SK-N-SH (cell line): ENCODE data around the gene CUEDC2. TPM values are rescaled to one million over a fixed set of nuclear protein-coding genes. Genes with fewer than 3 reads are reported as not detected.

Experiments
- CTCF ChIA-PET: fragments of 300-600, 350-600 bp; formaldehyde crosslinking; extraction: SDS; loops from one replicate; lab custom pipeline; 2021; lab: Yijun Ruan, JAX
- POLR2A ChIA-PET: fragments of 350-600 bp; sonication (Branson Sonifier 250); formaldehyde crosslinking; extraction: SDS; loops from one replicate; lab custom pipeline; 2020; ENCODE audit warnings: antibody characterized with exemption, inconsistent platforms; lab: Yijun Ruan, JAX
- DNase-seq: peaks from one replicate; pipeline ENCODE4 v3.0.0; 2012
- H2AFZ ChIP-seq: fragments of 200-600 bp; sonication (generic); 2 replicates; pipeline ENCODE4 v1.8.1; 2016; ENCODE audit warnings: antibody characterized with exemption, mild to moderate bottlenecking, low read depth
- H3F3A ChIP-seq: fragments of 200-600 bp; sonication (generic); replicated peaks from 2 replicates; pipeline ENCODE3; 2016; ENCODE audit warnings: antibody characterized with exemption, mild to moderate bottlenecking; ENCODE audit not compliant: insufficient read depth
- H3K27ac ChIP-seq, 2 experiments: fragments of 200-500 bp in 1 of 2; fragments of 200-600 bp in 1 of 2; sonication (Bioruptor generic) in 1 of 2; sonication (generic), shearing (Covaris generic) in 1 of 2; 2 replicates each; pipeline versions ENCODE4 v1.5.1 to v1.6.1; 2014 to 2016; ENCODE audit warnings: low read depth in 2 of 2, inconsistent platforms in 1 of 2, low read length in 1 of 2, mild to moderate bottlenecking in 1 of 2, mixed read lengths in 1 of 2
- H3K27me3 ChIP-seq: fragments of 200-600 bp; sonication (generic), shearing (Covaris generic); 2 replicates; pipeline ENCODE4 v1.6.1; 2016; ENCODE audit warnings: mixed run types; ENCODE audit not compliant: insufficient read depth
- H3K36me3 ChIP-seq, 2 experiments: fragments of 200-500 bp in 1 of 2; fragments of 200-600 bp in 1 of 2; sonication (Bioruptor generic) in 1 of 2; sonication (generic) in 1 of 2; replicated peaks in 1 of 2; 2 replicates each; pipeline versions ENCODE3 to v1.5.1; 2014 to 2016; ENCODE audit warnings: low read length in 1 of 2, mild to moderate bottlenecking in 1 of 2; ENCODE audit not compliant: insufficient read depth in 2 of 2, control insufficient read depth in 1 of 2
- H3K4me1 ChIP-seq, 2 experiments: fragments of 200-500 bp in 1 of 2; fragments of 200-600 bp in 1 of 2; sonication (Bioruptor generic) in 1 of 2; sonication (generic), shearing (Covaris generic) in 1 of 2; 2 replicates each; pipeline versions ENCODE4 v1.5.1 to v1.6.1; 2014 to 2016; ENCODE audit warnings: low read depth in 1 of 2, low read length in 1 of 2, mixed run types in 1 of 2; ENCODE audit not compliant: insufficient read depth in 2 of 2, control insufficient read depth in 1 of 2
- H3K4me2 ChIP-seq: fragments of 200-600 bp; sonication (generic), shearing (Covaris generic); 2 replicates; pipeline ENCODE4 v1.6.1; 2017; ENCODE audit warnings: mixed run types
- H3K4me3 ChIP-seq, 2 experiments: fragments of 200-500 bp in 1 of 2; fragments of 200-600 bp in 1 of 2; sonication (Bioruptor generic) in 1 of 2; sonication (generic), shearing (Covaris generic) in 1 of 2; 2 replicates each; pipeline versions ENCODE4 v1.5.1 to v1.8.1; 2014 to 2016; ENCODE audit warnings: low read depth in 2 of 2, inconsistent platforms in 1 of 2, low read length in 1 of 2, mild to moderate bottlenecking in 1 of 2, mixed read lengths in 1 of 2, moderate library complexity in 1 of 2
- H3K79me2 ChIP-seq: fragments of 200-600 bp; sonication (generic); 2 replicates; pipeline ENCODE4 v1.8.1; 2017; ENCODE audit warnings: mild to moderate bottlenecking; ENCODE audit not compliant: insufficient read depth
- H3K9ac ChIP-seq: fragments of 200-600 bp; sonication (generic); 2 replicates; pipeline ENCODE4 v1.6.1; 2017; ENCODE audit warnings: mixed run types
- H3K9me2 ChIP-seq: fragments of 200-600 bp; sonication (generic); 2 replicates; pipeline ENCODE4 v1.6.1; 2017; ENCODE audit warnings: mixed run types
- H3K9me3 ChIP-seq: fragments of 200-600 bp; sonication (generic); 2 replicates; pipeline ENCODE4 v1.6.1; 2017; ENCODE audit warnings: mixed run types, mild to moderate bottlenecking, moderate library complexity
- H4K20me1 ChIP-seq: fragments of 200-600 bp; sonication (generic); 2 replicates; pipeline ENCODE4 v1.6.1; 2017; ENCODE audit warnings: mild to moderate bottlenecking, mixed run types; ENCODE audit not compliant: insufficient read depth
- CHD2 ChIP-seq: fragments of 150-350 bp; IDR thresholded peaks from 2 replicates; pipeline ENCODE4 v1.6.1; 2018; ENCODE audit warnings: low read length; ENCODE audit not compliant: partially characterized antibody
- CTCF ChIP-seq: fragments of 200-600 bp; sonication (generic); IDR thresholded peaks from 2 replicates; pipeline ENCODE4 v1.6.1; 2017; ENCODE audit warnings: antibody characterized with exemption, mild to moderate bottlenecking, moderate library complexity
- EP300 ChIP-seq, 2 experiments: IDR thresholded peaks; 2 replicates each; pipeline versions ENCODE4 v1.4.0 to v1.6.1; 2012; ENCODE audit warnings: borderline replicate concordance in 1 of 2, low read depth in 1 of 2, low read length in 1 of 2
- EZH2phosphoT487 ChIP-seq: fragments of 200-600 bp; sonication (generic); IDR thresholded peaks from 2 replicates; pipeline ENCODE4 v1.6.1; 2017; ENCODE audit warnings: low read depth, mixed run types, mild to moderate bottlenecking, antibody characterized with exemption, moderate library complexity, borderline replicate concordance
- FOSL2 ChIP-seq: IDR thresholded peaks from 2 replicates; pipeline ENCODE4 v1.4.0; 2012; ENCODE audit warnings: low read depth, mild to moderate bottlenecking, moderate library complexity, borderline replicate concordance
- GABPA ChIP-seq: IDR thresholded peaks from 2 replicates; pipeline ENCODE4 v1.4.0; 2012; ENCODE audit warnings: low read depth, mild to moderate bottlenecking
- JUND ChIP-seq: IDR thresholded peaks from 2 replicates; pipeline ENCODE4 v1.4.0; 2012
- MAX ChIP-seq: IDR thresholded peaks from 2 replicates; pipeline ENCODE4 v1.4.0; 2012; ENCODE audit warnings: low read depth
- NFIC ChIP-seq: IDR thresholded peaks from 2 replicates; pipeline ENCODE4 v1.4.0; 2012; ENCODE audit warnings: borderline replicate concordance
- NRF1 ChIP-seq: IDR thresholded peaks from 2 replicates; pipeline ENCODE4 v1.6.1; 2012; ENCODE audit warnings: low read depth, mild to moderate bottlenecking, low read length
- PBX3 ChIP-seq: IDR thresholded peaks from 2 replicates; pipeline ENCODE4; 2012
- POLR2AphosphoS5 ChIP-seq: IDR thresholded peaks from 2 replicates; pipeline ENCODE4 v1.6.1; 2012; ENCODE audit warnings: low read depth, low read length
- RCOR1 ChIP-seq: fragments of 150-350 bp; IDR thresholded peaks from 2 replicates; pipeline ENCODE4 v1.6.1; 2017; ENCODE audit warnings: antibody characterized with exemption, low read length
- RXRA ChIP-seq: IDR thresholded peaks from 2 replicates; pipeline ENCODE4 v1.4.0; 2012; ENCODE audit warnings: low read depth, mild to moderate bottlenecking, borderline replicate concordance
- SIN3A ChIP-seq: IDR thresholded peaks from 2 replicates; pipeline ENCODE4 v1.6.1; 2012; ENCODE audit warnings: low read depth, mild to moderate bottlenecking, low read length, moderate library complexity, borderline replicate concordance
- SMC3 ChIP-seq: IDR thresholded peaks from 2 replicates; pipeline ENCODE4 v1.6.1; 2012; ENCODE audit warnings: low read depth, low read length, improper control_type of control experiment
- TAF1 ChIP-seq: IDR thresholded peaks from 2 replicates; pipeline ENCODE4 v1.6.1; 2012; ENCODE audit warnings: low read depth, mild to moderate bottlenecking, low read length, moderate library complexity, borderline replicate concordance
- TEAD4 ChIP-seq: IDR thresholded peaks from 2 replicates; pipeline ENCODE4 v1.4.0; 2012; ENCODE audit warnings: mild to moderate bottlenecking, borderline replicate concordance; ENCODE audit not compliant: insufficient read depth
- YY1 ChIP-seq: IDR thresholded peaks from 2 replicates; pipeline ENCODE4 v1.4.0; 2012; ENCODE audit warnings: low read depth, mild to moderate bottlenecking
- WGBS: methylation state at CpG from one replicate; pipeline ENCODE4 v1.1.6; 2017; ENCODE audit warnings: low lambda C conversion rate; 5-methylcytosine and 5-hydroxymethylcytosine counted together
- polyA plus RNA-seq, 3 experiments: library from polyadenylated mRNA; depleted of rRNA; stranded (reverse); fragments of >200 nt; gene quantifications; 2 replicates each; pipeline ENCODE4 v1.2.3, GENCODE V29; 2012

CUEDC2 gene
- polyA plus RNA-seq, 1 of the 3 experiments (the other 2 are of a cell fraction): 162 TPM

- TF ChIP-seq RXRA (no peak), CHD2 (no peak), NFIC (no peak), PBX3 (no peak), EZH2phosphoT487 (no peak), TAF1 (no peak), SIN3A (no peak), MAX (no peak)
- Histone ChIP-seq H3K4me1 (peaks cover 0 to 27% of the 10 kb centered on the region in 2 experiments; a peak in 2 of 4 replicates), H2AFZ (no peak overlapping the region), H3F3A (peaks cover under 1% of the 10 kb centered on the region), H3K9me2 (no peaks in the 10 kb centered on the region), H3K4me3 (no peak overlapping the region), H3K27me3 (no peaks in the 10 kb centered on the region), H3K36me3 (no peaks in the 10 kb centered on the region), H3K9ac (no peak overlapping the region), H4K20me1 (no peaks in the 10 kb centered on the region), H3K79me2 (no peaks in the 10 kb centered on the region), H3K9me3 (no peaks in the 10 kb centered on the region), H3K4me2 (no peak overlapping the region), H3K27ac (no peak overlapping the region)
- ChIA-PET POLR2A (no interaction called here), CTCF (interaction anchor here (0.7 to 18.3 kb wide), 4 partner anchors 9 to 246 kb away, joined by 3 to 359 read pairs (median 3); partner anchors contain the start of gene NFKB2)
- WGBS: 64% methylated on average over 14 of the region's 20 CpGs
- no peak for DNase-seq
These were observed 17.6 kb downstream of the CUEDC2 start for GRCh38 chr10:102414749-102415148.

- Histone ChIP-seq H3K36me3 (no peaks in the 10 kb centered on the region), H3K27ac (no peak overlapping the region; a peak in 1 of 4 replicates), H3K4me3 (no peak overlapping the region), H4K20me1 (no peaks in the 10 kb centered on the region), H3K9me3 (no peaks in the 10 kb centered on the region), H3K27me3 (no peaks in the 10 kb centered on the region), H3K4me2 (no peak overlapping the region), H2AFZ (no peak overlapping the region), H3K9ac (no peak overlapping the region), H3F3A (no peaks in the 10 kb centered on the region), H3K4me1 (peaks cover 0 to 27% of the 10 kb centered on the region in 2 experiments; a peak in 2 of 4 replicates), H3K9me2 (no peaks in the 10 kb centered on the region), H3K79me2 (no peaks in the 10 kb centered on the region)
- ChIA-PET POLR2A (interaction anchor here (1.1 kb wide), 1 partner anchor 14 kb away, joined by 4 read pairs; no protein-coding TSS in a partner anchor), CTCF (interaction anchor here (1.2 to 18.3 kb wide), 3 partner anchors 8 to 183 kb away, joined by 5 to 359 read pairs (median 42); partner anchors contain the start of genes FBXL15 and NFKB2)
- WGBS: 61% methylated on average over 11 of the region's 16 CpGs
- DNase-seq: no peak
- no peak for TF ChIP-seq TEAD4
- no peak for TF ChIP-seq NRF1
- no peak for TF ChIP-seq JUND
- no peak for TF ChIP-seq FOSL2
- no peak for TF ChIP-seq MAX
- no peak for TF ChIP-seq NFIC
- TF ChIP-seq POLR2AphosphoS5: no peak
- no peak for TF ChIP-seq EP300 (IDR thresholded peaks at IDR 0.05; ENCODE audit: borderline replicate concordance in 1 of 2, low read depth in 1 of 2, low read length in 1 of 2)
- TF ChIP-seq TAF1: no peak
- TF ChIP-seq RCOR1: no peak
- no peak for TF ChIP-seq YY1
- TF ChIP-seq EZH2phosphoT487: no peak
- no peak for TF ChIP-seq SMC3
- TF ChIP-seq GABPA: no peak
- no peak for TF ChIP-seq CTCF
These were observed 18.4 kb downstream of the CUEDC2 start for GRCh38 chr10:102413806-102414561.
